Measurements from ENCODE around the gene BTRC. TPM values are rescaled to one million over a fixed set of nuclear protein-coding genes. Genes with fewer than 3 reads are reported as not detected.
"Not testable (repeated sequence)": the region's sequence is repeated elsewhere in the genome, so short reads cannot be mapped to it uniquely, and the experiment has no call there.

The BTRC gene
- total RNA-seq, 1 donor from 2014 or later, result 35.5 TPM

DNA sequence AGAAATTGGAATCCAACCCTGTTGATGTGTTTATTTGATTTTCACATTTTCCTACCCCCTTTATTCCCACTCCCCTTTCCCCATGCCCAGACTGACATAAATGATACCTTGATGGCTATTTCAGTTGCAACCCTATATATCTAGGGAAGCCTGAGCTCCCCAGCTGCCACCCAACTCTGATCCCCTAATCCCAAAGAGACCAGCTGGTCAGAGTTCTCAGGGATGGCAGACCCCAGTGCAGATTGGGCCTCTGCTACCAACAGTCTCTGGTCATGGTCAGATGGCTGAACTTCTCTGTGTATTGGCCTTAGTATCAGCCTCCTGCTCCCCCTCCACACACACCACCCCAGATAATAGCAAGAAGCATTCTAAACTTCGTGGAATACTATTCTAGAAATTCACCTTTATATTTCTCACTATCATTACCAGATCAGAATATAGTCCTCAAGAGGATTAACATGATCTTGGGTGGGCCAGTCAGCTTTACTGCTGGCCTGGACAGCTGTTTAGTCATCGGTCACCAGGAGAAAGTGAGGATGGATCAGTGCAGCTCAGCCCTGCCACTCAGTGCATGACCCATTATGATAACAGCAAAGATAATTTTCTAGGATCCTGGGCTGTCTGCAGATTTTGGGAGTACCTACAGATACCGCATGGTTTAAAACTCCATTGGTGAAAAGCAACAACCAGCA, 24.5 kb upstream of the BTRC start:
- Mint-ChIP-seq H3K36me3 (ENCODE audit: low read depth) (no peaks in the 10 kb centered on the region), H3K4me3 (no peak overlapping the region), H3K4me1 (peaks cover 7% of the 10 kb centered on the region), H3K27ac (ENCODE audit: unreplicated experiment) (no peak overlapping the region), H3K9me3 (peaks cover 3% of the 10 kb centered on the region), H3K27me3 (ENCODE audit: low read depth) (peaks cover 14% of the 10 kb centered on the region)
- DNase-seq (ENCODE audit: low read depth, low spot score), result no peak
- TF ChIP-seq, protein P1, sequence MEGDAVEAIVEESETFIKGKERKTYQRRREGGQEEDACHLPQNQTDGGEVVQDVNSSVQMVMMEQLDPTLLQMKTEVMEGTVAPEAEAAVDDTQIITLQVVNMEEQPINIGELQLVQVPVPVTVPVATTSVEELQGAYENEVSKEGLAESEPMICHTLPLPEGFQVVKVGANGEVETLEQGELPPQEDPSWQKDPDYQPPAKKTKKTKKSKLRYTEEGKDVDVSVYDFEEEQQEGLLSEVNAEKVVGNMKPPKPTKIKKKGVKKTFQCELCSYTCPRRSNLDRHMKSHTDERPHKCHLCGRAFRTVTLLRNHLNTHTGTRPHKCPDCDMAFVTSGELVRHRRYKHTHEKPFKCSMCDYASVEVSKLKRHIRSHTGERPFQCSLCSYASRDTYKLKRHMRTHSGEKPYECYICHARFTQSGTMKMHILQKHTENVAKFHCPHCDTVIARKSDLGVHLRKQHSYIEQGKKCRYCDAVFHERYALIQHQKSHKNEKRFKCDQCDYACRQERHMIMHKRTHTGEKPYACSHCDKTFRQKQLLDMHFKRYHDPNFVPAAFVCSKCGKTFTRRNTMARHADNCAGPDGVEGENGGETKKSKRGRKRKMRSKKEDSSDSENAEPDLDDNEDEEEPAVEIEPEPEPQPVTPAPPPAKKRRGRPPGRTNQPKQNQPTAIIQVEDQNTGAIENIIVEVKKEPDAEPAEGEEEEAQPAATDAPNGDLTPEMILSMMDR (conservative IDR thresholded peaks at IDR 0.05), result no peak

DNA sequence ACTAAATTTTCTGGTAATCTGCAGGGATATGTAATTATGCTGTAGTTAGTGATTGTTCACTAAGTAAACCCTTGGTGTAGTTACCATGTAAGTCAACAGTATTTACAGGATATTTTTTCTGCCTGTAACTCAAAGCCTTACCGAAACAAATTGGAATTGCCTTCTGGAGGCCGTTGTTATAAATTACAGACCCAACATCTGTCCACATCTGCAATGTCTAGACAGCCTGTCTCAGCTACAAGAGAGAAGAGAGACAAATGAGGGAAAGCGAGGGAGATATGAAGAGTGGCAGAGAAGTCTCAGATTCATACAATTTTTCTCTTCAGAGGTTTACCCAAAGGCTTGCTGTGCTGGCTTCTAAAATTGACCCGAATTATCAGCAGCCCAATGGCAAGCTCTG, 23.7 kb upstream of the BTRC start:
- H3K27me3 Mint-ChIP-seq (ENCODE audit: low read depth), result peaks cover 10% of the 10 kb centered on the region
- DNase-seq (ENCODE audit: low read depth, low spot score), result no peak
- H3K9me3 Mint-ChIP-seq, result peaks cover 3% of the 10 kb centered on the region
- H3K27ac Mint-ChIP-seq (ENCODE audit: unreplicated experiment), result no peak overlapping the region
- no peaks in the 10 kb centered on the region for H3K36me3 Mint-ChIP-seq (ENCODE audit: low read depth)
- TF ChIP-seq, protein P1 (conservative IDR thresholded peaks at IDR 0.05), result no peak
- H3K4me3 Mint-ChIP-seq, result no peak overlapping the region
- H3K4me1 Mint-ChIP-seq, result peaks cover 7% of the 10 kb centered on the region

DNA sequence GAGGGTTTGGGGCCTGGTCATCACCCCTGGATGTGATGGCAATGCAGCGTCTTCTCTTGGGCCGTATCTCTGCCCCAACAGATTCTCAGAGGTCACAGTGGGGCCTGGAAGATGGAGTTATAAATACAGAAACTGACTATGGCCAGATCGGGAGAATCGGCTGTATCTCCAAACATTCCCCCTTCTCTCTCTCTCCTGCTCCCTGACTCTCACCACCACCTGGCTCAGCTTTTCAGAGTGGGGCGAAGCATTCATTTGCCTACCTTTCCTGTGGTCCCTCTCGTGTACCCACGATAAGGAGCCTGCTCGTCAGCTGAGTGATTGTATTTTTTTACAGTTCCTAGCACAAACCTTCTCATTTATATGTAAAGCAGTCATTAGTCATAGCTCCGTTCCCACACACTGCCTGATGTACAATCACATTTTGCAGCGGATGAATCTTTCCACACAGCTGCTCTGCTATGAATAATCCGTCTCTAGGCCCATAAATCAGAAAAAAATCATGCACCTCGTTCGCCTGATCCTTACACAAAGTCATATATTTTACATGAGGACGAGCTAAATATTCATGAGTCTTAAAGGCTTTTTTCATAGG, 23.2 kb upstream of the BTRC start:
- TF ChIP-seq, protein P1 (conservative IDR thresholded peaks at IDR 0.05), result no peak
- Mint-ChIP-seq H3K27ac (ENCODE audit: unreplicated experiment) (no peak overlapping the region), H3K4me3 (no peak overlapping the region), H3K36me3 (ENCODE audit: low read depth) (no peaks in the 10 kb centered on the region), H3K27me3 (ENCODE audit: low read depth) (peaks cover 10% of the 10 kb centered on the region), H3K9me3 (peaks cover 1% of the 10 kb centered on the region), H3K4me1 (peaks cover 7% of the 10 kb centered on the region)
- no peak for DNase-seq (ENCODE audit: low read depth, low spot score)

DNA sequence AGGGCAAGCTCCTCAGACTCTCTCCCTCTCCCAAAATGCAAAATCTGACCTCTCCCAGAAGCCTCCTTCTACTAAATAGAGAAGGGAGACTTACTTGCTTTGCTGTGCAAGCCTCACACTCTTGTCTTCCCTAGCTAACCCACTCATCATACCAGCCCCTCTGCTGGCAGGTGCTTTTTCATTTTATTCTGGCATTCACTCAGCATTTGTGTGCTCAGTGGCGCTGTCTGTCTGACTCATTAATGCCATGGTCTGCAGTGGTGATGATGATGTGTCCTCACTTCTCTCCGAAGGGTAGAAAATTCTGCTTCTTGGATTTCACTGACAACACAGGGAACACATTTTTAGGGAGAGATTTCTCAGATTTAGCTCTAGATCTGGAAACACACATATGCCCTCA, 22.0 kb upstream of the BTRC start:
- DNase-seq (ENCODE audit: low read depth, low spot score), result no peak
- H3K9me3 Mint-ChIP-seq, result no peaks in the 10 kb centered on the region

DNA sequence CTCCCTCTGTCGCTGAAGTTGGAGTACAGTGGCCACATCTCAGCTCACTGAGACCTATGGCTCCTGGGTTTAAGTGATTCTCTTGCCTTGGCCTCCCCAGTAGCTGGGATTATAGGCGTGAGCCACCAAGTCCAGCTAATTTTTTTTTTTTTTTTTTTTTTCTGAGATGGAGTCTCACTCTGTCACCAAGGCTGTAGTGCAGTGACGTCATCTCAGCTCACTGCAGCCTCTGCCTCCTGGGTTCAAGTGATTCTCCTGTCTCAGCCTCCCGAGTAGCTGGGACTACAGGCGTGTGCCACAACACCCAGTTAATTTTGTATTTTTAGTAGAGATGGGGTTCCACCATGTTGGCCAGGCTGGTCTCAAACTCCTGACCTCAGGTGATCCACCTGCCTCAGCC, 19.7 kb upstream of the BTRC start:
- H3K27me3 Mint-ChIP-seq (ENCODE audit: low read depth); DNase-seq (ENCODE audit: low read depth, low spot score); H3K36me3 Mint-ChIP-seq (ENCODE audit: low read depth); H3K4me3 Mint-ChIP-seq; H3K27ac Mint-ChIP-seq (ENCODE audit: unreplicated experiment); H3K9me3 Mint-ChIP-seq: not testable (repeated sequence)
- peaks cover 15% of the 10 kb centered on the region for H3K4me1 Mint-ChIP-seq

More for the DNA sequence above, 22.0 kb upstream of the BTRC start:
- Mint-ChIP-seq H3K4me3 (no peak overlapping the region), H3K36me3 (ENCODE audit: low read depth) (no peaks in the 10 kb centered on the region), H3K4me1 (peaks cover 7% of the 10 kb centered on the region), H3K27me3 (ENCODE audit: low read depth) (peaks cover 3% of the 10 kb centered on the region), H3K27ac (ENCODE audit: unreplicated experiment) (no peak overlapping the region)
- TF ChIP-seq, protein P1 (conservative IDR thresholded peaks at IDR 0.05), result no peak

DNA sequence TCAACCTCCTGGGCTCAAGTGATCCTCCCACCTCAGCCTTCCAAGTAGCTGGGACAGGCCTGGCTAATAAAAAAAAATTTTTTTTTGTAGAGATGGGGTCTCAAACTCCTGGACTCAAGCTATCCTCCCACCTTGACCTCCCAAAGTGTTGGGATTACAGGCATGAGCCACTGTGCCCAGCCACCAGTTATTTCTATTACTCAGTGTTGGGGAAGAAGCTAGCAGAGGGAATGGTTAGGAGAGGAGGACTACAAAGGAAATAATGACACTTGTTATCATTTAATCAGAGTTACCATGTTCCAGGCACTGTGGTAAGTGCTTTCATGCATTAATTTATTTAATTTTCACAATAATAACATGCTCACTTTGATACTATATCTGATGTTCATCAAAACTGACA, 17.6 kb upstream of the BTRC start:
- DNase-seq (ENCODE audit: low read depth, low spot score), result no peak
- Mint-ChIP-seq H3K27ac (ENCODE audit: unreplicated experiment) (no peak overlapping the region), H3K36me3 (ENCODE audit: low read depth) (no peaks in the 10 kb centered on the region), H3K4me1 (peaks cover 8% of the 10 kb centered on the region), H3K9me3 (no peaks in the 10 kb centered on the region), H3K27me3 (ENCODE audit: low read depth) (no peaks in the 10 kb centered on the region), H3K4me3 (no peak overlapping the region)
- TF ChIP-seq, protein P1 (conservative IDR thresholded peaks at IDR 0.05), result no peak

Measured in neural crest cell (in vitro differentiated cells).